B cell (primary cell): Measurements from ENCODE around the gene FBRS.

ENCODE experiments used
- EZH2 ChIP-seq: IDR thresholded peaks from 2 replicates; pipeline ENCODE4 v1.6.1; 2012; ENCODE audit warnings: borderline replicate concordance, low read depth, mild to moderate bottlenecking, moderate library complexity, low read length; ENCODE audit not compliant: insufficient read depth, poor library complexity, severe bottlenecking
- TF ChIP-seq, protein P1 (sequence below): fragments of 200-600 bp; IDR thresholded peaks from one replicate; pipeline ENCODE4 v1.8.0; 2022; ENCODE audit warnings: antibody characterized with exemption, mild to moderate bottlenecking

DNA sequence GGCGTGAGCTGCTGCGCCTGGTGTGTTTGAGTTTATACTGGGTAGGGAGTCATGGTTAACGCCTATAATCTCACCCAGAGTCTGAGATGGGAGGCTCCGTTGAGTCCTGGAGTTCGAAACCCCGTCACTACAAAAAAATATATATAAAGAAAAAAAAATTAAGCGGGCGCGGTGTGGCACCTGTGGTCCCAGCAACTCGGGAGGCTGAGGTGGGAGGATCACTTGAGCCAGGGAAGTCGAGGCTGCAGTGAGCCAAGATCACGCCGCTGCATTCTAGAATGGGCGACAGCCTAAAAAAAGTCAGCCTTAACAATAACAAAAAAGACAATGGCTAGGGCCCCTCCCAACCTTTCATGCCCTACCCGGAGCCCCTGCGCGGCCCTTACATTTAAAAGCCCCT is 24.7 kb upstream of the FBRS start:
- TF ChIP-seq, protein P1, sequence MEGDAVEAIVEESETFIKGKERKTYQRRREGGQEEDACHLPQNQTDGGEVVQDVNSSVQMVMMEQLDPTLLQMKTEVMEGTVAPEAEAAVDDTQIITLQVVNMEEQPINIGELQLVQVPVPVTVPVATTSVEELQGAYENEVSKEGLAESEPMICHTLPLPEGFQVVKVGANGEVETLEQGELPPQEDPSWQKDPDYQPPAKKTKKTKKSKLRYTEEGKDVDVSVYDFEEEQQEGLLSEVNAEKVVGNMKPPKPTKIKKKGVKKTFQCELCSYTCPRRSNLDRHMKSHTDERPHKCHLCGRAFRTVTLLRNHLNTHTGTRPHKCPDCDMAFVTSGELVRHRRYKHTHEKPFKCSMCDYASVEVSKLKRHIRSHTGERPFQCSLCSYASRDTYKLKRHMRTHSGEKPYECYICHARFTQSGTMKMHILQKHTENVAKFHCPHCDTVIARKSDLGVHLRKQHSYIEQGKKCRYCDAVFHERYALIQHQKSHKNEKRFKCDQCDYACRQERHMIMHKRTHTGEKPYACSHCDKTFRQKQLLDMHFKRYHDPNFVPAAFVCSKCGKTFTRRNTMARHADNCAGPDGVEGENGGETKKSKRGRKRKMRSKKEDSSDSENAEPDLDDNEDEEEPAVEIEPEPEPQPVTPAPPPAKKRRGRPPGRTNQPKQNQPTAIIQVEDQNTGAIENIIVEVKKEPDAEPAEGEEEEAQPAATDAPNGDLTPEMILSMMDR, result no peak
- TF ChIP-seq EZH2, result no peak
